Mesenchymal stem cell (in vitro differentiated cells and primary cell): ENCODE results near the gene CD52.

Experiments
- DNase-seq: peaks from one replicate; pipeline ENCODE4 v3.0.0-alpha.2; 2013
- H2AFZ ChIP-seq: one replicate; pipeline ENCODE4 v1.6.1; 2013; ENCODE audit warnings: low read depth, mild to moderate bottlenecking, control low read depth, inconsistent platforms, low read length, moderate library complexity
- H2AK5ac ChIP-seq: 2 replicates; pipeline ENCODE4 v1.6.1; 2013; ENCODE audit warnings: low read length, moderate library complexity, mild to moderate bottlenecking, inconsistent platforms; ENCODE audit not compliant: severe bottlenecking
- H2BK120ac ChIP-seq: one replicate; pipeline ENCODE4 v1.6.1; 2013; ENCODE audit warnings: low read depth, mild to moderate bottlenecking, inconsistent platforms, low read length, moderate library complexity
- H2BK12ac ChIP-seq, 2 experiments: one replicate each; pipeline ENCODE4 v1.6.1; 2013; ENCODE audit warnings: inconsistent platforms in 2 of 2, low read length in 2 of 2, mild to moderate bottlenecking in 2 of 2, moderate library complexity in 2 of 2, control low read depth in 1 of 2
- H2BK15ac ChIP-seq: one replicate; pipeline ENCODE4 v1.6.1; 2013; ENCODE audit warnings: mild to moderate bottlenecking, low read depth, inconsistent platforms; ENCODE audit not compliant: poor library complexity, severe bottlenecking
- H2BK5ac ChIP-seq: 2 replicates; pipeline ENCODE4 v1.6.1; 2013; ENCODE audit warnings: low read depth, mild to moderate bottlenecking, low read length, control low read depth, inconsistent platforms; ENCODE audit not compliant: poor library complexity, severe bottlenecking
- H3K14ac ChIP-seq, 2 experiments: one replicate each; pipeline ENCODE4 v1.6.1; 2013; ENCODE audit warnings: inconsistent platforms in 2 of 2, low read length in 2 of 2, control low read depth in 1 of 2, mild to moderate bottlenecking in 1 of 2, moderate library complexity in 1 of 2
- H3K18ac ChIP-seq, 2 experiments: one replicate each; pipeline ENCODE4 v1.6.1; 2013; ENCODE audit warnings: inconsistent platforms in 2 of 2, low read length in 2 of 2, control low read depth in 1 of 2, low read depth in 1 of 2, mild to moderate bottlenecking in 1 of 2
- H3K23ac ChIP-seq, 2 experiments: one replicate each; pipeline ENCODE4 v1.6.1; 2013; ENCODE audit warnings: inconsistent platforms in 2 of 2, low read length in 2 of 2, mild to moderate bottlenecking in 2 of 2, moderate library complexity in 2 of 2, control low read depth in 1 of 2
- H3K27ac ChIP-seq: 2 replicates; pipeline ENCODE4 v1.5.1; 2013; ENCODE audit warnings: mild to moderate bottlenecking, moderate library complexity, low read length, control low read depth, inconsistent platforms; ENCODE audit not compliant: poor library complexity, severe bottlenecking
- H3K27me3 ChIP-seq, 2 experiments: 2 replicates each; pipeline versions ENCODE4 v1.6.1 to v1.7.0; 2013; ENCODE audit warnings: low read length in 2 of 2, mild to moderate bottlenecking in 2 of 2, moderate library complexity in 2 of 2, control low read depth in 1 of 2, inconsistent platforms in 1 of 2; ENCODE audit not compliant: control insufficient read depth in 1 of 2, insufficient read depth in 1 of 2
- H3K36me3 ChIP-seq, 2 experiments: 2 replicates each; pipeline versions ENCODE4 v1.6.1 to v1.7.0; 2013; ENCODE audit warnings: low read length in 2 of 2, control low read depth in 1 of 2, inconsistent platforms in 1 of 2, low read depth in 1 of 2, mild to moderate bottlenecking in 1 of 2; ENCODE audit not compliant: insufficient read depth in 2 of 2, control insufficient read depth in 1 of 2
- H3K4ac ChIP-seq, 2 experiments: one replicate each; pipeline ENCODE4 v1.6.1; 2013; ENCODE audit warnings: inconsistent platforms in 2 of 2, low read length in 2 of 2, mild to moderate bottlenecking in 2 of 2, moderate library complexity in 2 of 2, control low read depth in 1 of 2, low read depth in 1 of 2
- H3K4me1 ChIP-seq: 2 replicates; pipeline ENCODE4 v1.6.1; 2013; ENCODE audit warnings: low read depth, low read length, control low read depth; ENCODE audit not compliant: control insufficient read depth, insufficient read depth
- H3K4me2 ChIP-seq: 2 replicates; pipeline ENCODE4 v1.6.1; 2013; ENCODE audit warnings: low read length, mild to moderate bottlenecking, inconsistent platforms; ENCODE audit not compliant: poor library complexity, severe bottlenecking
- H3K4me3 ChIP-seq, 2 experiments: 2 replicates each; pipeline versions ENCODE4 v1.5.1 to v1.7.0; 2013; ENCODE audit warnings: low read length in 2 of 2, mild to moderate bottlenecking in 2 of 2, control low read depth in 1 of 2, low read depth in 1 of 2; ENCODE audit not compliant: insufficient read depth in 1 of 2
- H3K79me1 ChIP-seq: replicated peaks from 2 replicates; pipeline ENCODE4 v1.6.1; 2013; ENCODE audit warnings: mild to moderate bottlenecking, control low read depth, low read length, inconsistent platforms; ENCODE audit not compliant: poor library complexity, severe bottlenecking
- H3K9ac ChIP-seq: 2 replicates; pipeline ENCODE4 v1.7.0; 2013; ENCODE audit warnings: mild to moderate bottlenecking, low read length, moderate library complexity
- H3K9me3 ChIP-seq: 2 replicates; pipeline ENCODE4 v1.7.0; 2013; ENCODE audit warnings: mild to moderate bottlenecking, low read length; ENCODE audit not compliant: control insufficient read depth
- H4K8ac ChIP-seq: one replicate; pipeline ENCODE4 v1.6.1; 2013; ENCODE audit warnings: inconsistent platforms, mild to moderate bottlenecking, low read length, moderate library complexity
- H4K91ac ChIP-seq: one replicate; pipeline ENCODE4 v1.6.1; 2013; ENCODE audit warnings: mild to moderate bottlenecking, low read length, inconsistent platforms
- WGBS: methylation state at CpG from one replicate; pipeline ENCODE4 v1.1.7; 2013; ENCODE audit warnings: mixed read lengths; 5-methylcytosine and 5-hydroxymethylcytosine counted together

The CD52 gene

DNA sequence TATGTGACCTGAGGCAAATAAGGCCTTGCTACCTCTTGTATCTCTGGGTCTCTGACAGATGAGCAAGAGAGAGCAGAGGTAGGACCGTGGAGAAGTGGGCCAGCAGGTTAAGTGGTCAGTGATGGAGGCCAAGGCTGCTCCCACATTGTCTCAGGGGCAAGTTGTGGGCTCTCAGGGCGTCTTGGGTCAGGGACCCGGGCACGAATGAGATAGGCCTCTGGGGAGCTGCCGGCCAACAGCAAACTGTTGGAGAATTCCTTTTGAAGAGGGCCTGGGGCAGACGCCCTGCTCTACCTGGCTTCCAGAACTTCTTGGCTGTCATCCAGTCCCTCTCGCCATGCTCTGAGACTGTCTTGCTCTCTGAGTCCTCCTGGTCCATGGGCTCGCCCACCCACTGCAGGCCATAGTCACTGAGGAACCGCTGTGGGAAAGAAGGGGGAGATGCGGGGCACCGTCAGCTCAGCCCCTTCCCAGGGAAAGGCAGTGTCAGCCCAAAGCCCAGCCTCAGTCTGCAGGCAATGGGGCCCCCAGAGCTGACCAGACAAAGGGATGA is 23.8 kb upstream of the CD52 start:
- peaks cover 22 to 30% of the 10 kb centered on the region in 2 experiments for H3K36me3 ChIP-seq
- no peaks in the 10 kb centered on the region for H3K27me3 ChIP-seq
- H3K4ac ChIP-seq = no peak overlapping the region
- 83% methylated on average over 11 of the region's 11 CpGs for WGBS
- H3K4me1 ChIP-seq = peaks cover 32% of the 10 kb centered on the region
- H2BK12ac ChIP-seq = no peak overlapping the region
- H3K9ac ChIP-seq = no peak overlapping the region
- H4K91ac ChIP-seq = no peak overlapping the region
- H3K27ac ChIP-seq = no peak overlapping the region
- H4K8ac ChIP-seq = no peak overlapping the region
- H3K18ac ChIP-seq = no peak overlapping the region
- no peak overlapping the region for H3K4me3 ChIP-seq
- no peak overlapping the region for H3K23ac ChIP-seq
- no peak overlapping the region for H3K4me2 ChIP-seq
- no peak overlapping the region for H2AFZ ChIP-seq
- H2AK5ac ChIP-seq = no peak overlapping the region
- H3K9me3 ChIP-seq = no peaks in the 10 kb centered on the region
- no peak overlapping the region for H3K14ac ChIP-seq
- H2BK120ac ChIP-seq = no peak overlapping the region
- DNase-seq = no peak
- H3K79me1 ChIP-seq = peaks cover 4% of the 10 kb centered on the region
- H2BK15ac ChIP-seq = no peak overlapping the region
- no peak overlapping the region for H2BK5ac ChIP-seq

DNA sequence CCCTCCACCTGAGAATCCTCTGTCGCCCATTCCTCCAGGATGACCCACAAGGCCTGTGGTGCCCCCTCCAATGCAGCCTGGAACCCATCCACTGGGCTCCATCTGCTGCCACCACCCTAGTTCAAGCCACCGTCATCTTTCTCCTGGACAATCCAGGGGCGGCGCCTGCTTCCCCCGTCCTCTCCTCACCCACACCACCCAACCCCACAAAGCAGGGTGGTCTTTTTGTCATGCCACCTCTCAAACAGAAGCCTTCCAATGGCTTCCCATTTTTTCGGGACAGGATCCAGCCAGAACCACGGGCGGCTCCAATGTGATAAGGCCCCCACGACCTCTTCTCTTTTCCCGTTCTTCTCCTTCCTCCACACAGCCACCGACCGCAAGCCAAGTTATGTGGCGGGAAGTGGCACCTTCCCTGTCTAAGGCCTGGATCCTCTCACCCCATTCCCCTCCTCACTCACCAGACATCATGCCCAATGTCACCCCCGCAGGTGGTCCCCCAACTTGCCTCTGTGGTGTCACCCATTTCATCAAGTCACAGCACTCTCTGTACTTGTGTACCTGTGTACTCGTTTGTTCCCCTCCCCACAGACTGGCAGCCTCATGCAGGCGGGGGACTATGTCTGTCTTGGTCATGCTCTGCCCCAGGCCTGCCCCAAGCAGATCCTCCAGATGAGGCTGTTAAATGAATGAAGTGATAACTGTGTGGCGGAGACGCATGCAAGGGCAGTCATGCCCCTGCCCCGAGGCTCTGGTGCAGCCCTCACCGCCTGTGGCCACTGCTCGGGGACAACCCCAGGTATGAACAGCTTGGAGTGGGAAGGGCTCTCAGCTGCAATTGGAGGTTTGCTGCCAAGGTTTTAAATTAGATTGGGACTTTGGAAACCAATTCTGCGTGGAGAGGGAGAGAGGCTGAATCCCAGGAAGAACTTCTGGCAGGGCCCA is 22.3 kb upstream of the CD52 start:
- H3K14ac ChIP-seq = no peak overlapping the region
- no peak overlapping the region for H3K18ac ChIP-seq
- H4K91ac ChIP-seq = no peak overlapping the region
- no peak overlapping the region for H3K9ac ChIP-seq
- no peak overlapping the region for H3K27ac ChIP-seq
- no peak overlapping the region for H3K4me3 ChIP-seq
- no peak overlapping the region for H3K4ac ChIP-seq
- no peak overlapping the region for H4K8ac ChIP-seq
- H3K4me1 ChIP-seq = peaks cover 17% of the 10 kb centered on the region
- H2BK120ac ChIP-seq = no peak overlapping the region
- H2BK5ac ChIP-seq = no peak overlapping the region
- no peak overlapping the region for H2BK15ac ChIP-seq
- H3K4me2 ChIP-seq = no peak overlapping the region
- peaks cover 22 to 30% of the 10 kb centered on the region in 2 experiments for H3K36me3 ChIP-seq
- no peaks in the 10 kb centered on the region for H3K9me3 ChIP-seq
- WGBS = 92% methylated on average over 22 of the region's 22 CpGs
- H3K79me1 ChIP-seq = peaks cover 8% of the 10 kb centered on the region
- H2AK5ac ChIP-seq = no peak overlapping the region
- H3K23ac ChIP-seq = no peak overlapping the region
- no peak overlapping the region for H2BK12ac ChIP-seq
- DNase-seq = no peak
- H3K27me3 ChIP-seq = no peaks in the 10 kb centered on the region
- H2AFZ ChIP-seq = no peak overlapping the region

DNA sequence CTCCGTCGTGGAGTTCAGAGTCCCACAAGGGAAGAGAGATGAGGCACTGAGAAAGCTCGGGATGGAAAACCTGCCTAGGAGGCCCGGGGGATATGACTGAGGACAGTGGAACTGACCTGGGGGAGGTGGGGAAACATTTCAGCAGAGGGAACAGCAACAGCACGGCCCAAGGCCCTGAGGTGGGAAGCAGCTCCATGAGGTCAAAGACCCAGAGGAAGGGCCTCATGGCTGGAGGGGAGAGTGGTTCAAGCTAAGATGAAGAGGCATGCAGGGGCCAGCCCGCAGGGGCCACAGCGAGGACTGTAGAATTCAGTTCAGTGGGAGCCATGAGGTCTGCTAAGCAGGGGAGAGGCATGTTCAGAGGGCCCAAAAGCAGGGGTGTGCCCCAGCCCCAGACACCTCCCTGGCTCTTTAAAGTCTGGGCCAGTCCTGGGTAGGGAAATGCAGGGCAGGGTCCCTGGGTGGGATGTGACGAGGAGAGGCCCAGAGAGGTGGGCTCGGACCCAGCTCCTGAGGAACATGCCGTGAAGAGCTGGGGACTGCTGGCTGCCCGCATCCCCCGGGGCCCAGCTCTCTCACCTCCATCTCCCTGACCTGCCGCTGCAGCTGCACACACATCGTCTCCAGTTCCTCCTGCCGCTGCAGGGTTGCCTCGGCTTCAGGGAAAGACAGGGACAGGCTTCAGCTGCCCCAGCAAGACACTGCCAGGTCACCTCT is 21.3 kb upstream of the CD52 start:
- H2BK15ac ChIP-seq = no peak overlapping the region
- H4K8ac ChIP-seq = no peak overlapping the region
- H3K79me1 ChIP-seq = peaks cover 9% of the 10 kb centered on the region
- no peak overlapping the region for H3K14ac ChIP-seq
- no peak overlapping the region for H3K23ac ChIP-seq
- H2BK12ac ChIP-seq = no peak overlapping the region
- H2BK5ac ChIP-seq = no peak overlapping the region
- H3K4me3 ChIP-seq = no peak overlapping the region
- H3K9me3 ChIP-seq = no peaks in the 10 kb centered on the region
- H3K18ac ChIP-seq = no peak overlapping the region
- H3K27ac ChIP-seq = no peak overlapping the region
- no peak overlapping the region for H2BK120ac ChIP-seq
- no peak overlapping the region for H2AK5ac ChIP-seq
- no peak for DNase-seq
- 90% methylated on average over 16 of the region's 16 CpGs for WGBS
- H3K4ac ChIP-seq = no peak overlapping the region
- H3K36me3 ChIP-seq = peaks cover 22 to 38% of the 10 kb centered on the region in 2 experiments
- H4K91ac ChIP-seq = no peak overlapping the region
- peaks cover 8% of the 10 kb centered on the region for H3K4me1 ChIP-seq
- H3K4me2 ChIP-seq = no peak overlapping the region
- no peak overlapping the region for H3K9ac ChIP-seq
- no peak overlapping the region for H2AFZ ChIP-seq
- no peaks in the 10 kb centered on the region for H3K27me3 ChIP-seq
